K562 (cell line): ENCODE results near the gene SESN2. TPM values are rescaled to one million over a fixed set of nuclear protein-coding genes. Genes with fewer than 3 reads are reported as not detected.

Experiments used
- ARID2 ChIP-seq: fragments of 450-650 bp; IDR thresholded peaks from 2 replicates; pipeline ENCODE4 v1.6.1; 2017; ENCODE audit warnings: antibody characterized with exemption, mild to moderate bottlenecking
- CREBBP ChIP-seq: IDR thresholded peaks from one replicate; pipeline ENCODE4 v1.6.1; 2012; ENCODE audit warnings: low read depth, mild to moderate bottlenecking, control low read depth, inconsistent platforms, low read length
- FOXJ2 ChIP-seq: fragments of 200-800 bp; sonication (Bioruptor generic); IDR thresholded peaks from 2 replicates; pipeline ENCODE4 v1.6.1; 2016; ENCODE audit warnings: missing genetic modification characterization, missing compliant biosample characterization
- HDAC2 ChIP-seq: fragments of 450-650 bp; IDR thresholded peaks from 2 replicates; pipeline ENCODE4 v1.6.1; 2016; ENCODE audit warnings: mild to moderate bottlenecking
- HDAC3 ChIP-seq: fragments of 450-650 bp; IDR thresholded peaks from 2 replicates; pipeline ENCODE4 v1.6.1; 2018; ENCODE audit warnings: borderline replicate concordance, mild to moderate bottlenecking, moderate library complexity; ENCODE audit not compliant: partially characterized antibody
- HNRNPK ChIP-seq: fragments of 200-400 bp; formaldehyde crosslinking; IDR thresholded peaks from one replicate; pipeline ENCODE4 v1.6.1; 2018; ENCODE audit warnings: mild to moderate bottlenecking, low read depth, low read length; ENCODE audit not compliant: poor library complexity, severe bottlenecking
- JUND ChIP-seq, 2 experiments: IDR thresholded peaks; 2 replicates in 1 of 2; 3 replicates in 1 of 2; pipeline ENCODE4 v1.6.1; 2011; ENCODE audit warnings: borderline replicate concordance in 2 of 2, low read depth in 2 of 2, low read length in 2 of 2, improper control_type of control experiment in 1 of 2, missing biosample characterization in 1 of 2, missing genetic modification characterization in 1 of 2, missing genetic modification reagents in 1 of 2
- KAT2B ChIP-seq: IDR thresholded peaks from one replicate; pipeline ENCODE4 v1.6.1; 2012; ENCODE audit warnings: low read depth, mild to moderate bottlenecking, control low read depth, inconsistent platforms, low read length, moderate library complexity
- L3MBTL2 ChIP-seq: fragments of 450-650 bp; IDR thresholded peaks from 2 replicates; pipeline ENCODE4 v1.6.1; 2016; ENCODE audit warnings: mild to moderate bottlenecking, moderate library complexity
- RAD21 ChIP-seq, 2 experiments: fragments of 250-450 bp in 1 of 2; fragments of 450-650 bp in 1 of 2; sonication (Bioruptor Pico) in 1 of 2; formaldehyde crosslinking in 1 of 2; IDR thresholded peaks in 1 of 2; conservative IDR thresholded peaks in 1 of 2; 2 replicates each; pipeline versions ENCODE4 v1.4.0 to v1.8.0; 2020 to 2022; ENCODE audit warnings: mild to moderate bottlenecking in 2 of 2, moderate library complexity in 1 of 2
- SIN3A ChIP-seq, 2 experiments: fragments of 150-350 bp in 1 of 2; IDR thresholded peaks; 2 replicates each; pipeline ENCODE4 v1.6.1; 2011 to 2016; ENCODE audit warnings: borderline replicate concordance in 2 of 2, low read depth in 2 of 2, low read length in 2 of 2, mild to moderate bottlenecking in 2 of 2, moderate library complexity in 2 of 2; ENCODE audit not compliant: control insufficient read depth in 1 of 2
- SMARCE1 ChIP-seq: fragments of 450-650 bp; IDR thresholded peaks from 2 replicates; pipeline ENCODE4 v1.7.1; 2016; ENCODE audit warnings: mild to moderate bottlenecking
- TEAD1 ChIP-seq, 2 experiments: fragments of 450-650 bp in 1 of 2; sonication (generic) in 1 of 2; formaldehyde crosslinking; IDR thresholded peaks; 2 replicates each; pipeline versions ENCODE4 v1.4.0 to v1.8.0; 2020 to 2022; ENCODE audit warnings: mild to moderate bottlenecking in 2 of 2, missing genetic modification reagents in 1 of 2
- TRIM24 ChIP-seq, 2 experiments: fragments of 450-650 bp; IDR thresholded peaks; 2 replicates each; pipeline ENCODE4 v1.6.1; 2016
- ZC3H4 ChIP-seq: sonication (generic); formaldehyde crosslinking; IDR thresholded peaks from 2 replicates; pipeline ENCODE4 v1.9.0; 2021; ENCODE audit warnings: missing genetic modification reagents, borderline replicate concordance
- ZEB2 ChIP-seq: fragments of 450-650 bp; IDR thresholded peaks from 2 replicates; pipeline ENCODE4 v1.6.1; 2016
- ZNF586 ChIP-seq: fragments of 450-650 bp; formaldehyde crosslinking; conservative IDR thresholded peaks from 2 replicates; pipeline ENCODE4 v1.4.0; 2020; ENCODE audit warnings: mild to moderate bottlenecking, moderate library complexity
- polyA plus RNA-seq, 8 experiments: library from polyadenylated mRNA; depleted of rRNA in 4 of 8; stranded (reverse) in 5 of 8; unstranded in 3 of 8; fragments of >200 nt; fragmentation: Nextera tagmentation in 2 of 8; fragmentation: Illumina TruSeq in 1 of 8; extraction: Ambion mirVana in 2 of 8; extraction: Trizol in 1 of 8; gene quantifications; 2 replicates each; pipeline versions ENCODE4 v1.2.1 to v1.2.3, GENCODE V29; 2011 to 2014; ENCODE audit warnings: inconsistent platforms in 1 of 8, missing spikeins in 1 of 8
- total RNA-seq, 7 experiments: library from RNA; depleted of rRNA in 6 of 7; stranded (reverse); fragments of >200 nt in 6 of 7; fragmentation: Illumina TruSeq in 2 of 7; extraction: Trizol in 2 of 7; gene quantifications; 2 replicates each; pipeline versions ENCODE4 v1.2.1 to v1.2.3, GENCODE V29; 2011 to 2021; ENCODE audit warnings: low replicate concordance in 1 of 7
- TF ChIP-seq, protein P1 (sequence below): sonication (generic); formaldehyde crosslinking; IDR thresholded peaks from 2 replicates; pipeline ENCODE4 v1.9.0; 2022; ENCODE audit warnings: mild to moderate bottlenecking, missing genetic modification reagents
- TF ChIP-seq, protein P2 (sequence below): sonication (generic); formaldehyde crosslinking; IDR thresholded peaks from 2 replicates; pipeline ENCODE4 v1.8.1; 2022; ENCODE audit warnings: missing genetic modification reagents
- TF ChIP-seq, protein P3 (sequence below): fragments of 450-650 bp; formaldehyde crosslinking; IDR thresholded peaks from 2 replicates; pipeline ENCODE4 v1.4.0; 2020; ENCODE audit warnings: mild to moderate bottlenecking, moderate library complexity
- TF ChIP-seq, protein P4 (sequence below): fragments of 250-450 bp; sonication (Bioruptor Pico); IDR thresholded peaks from 2 replicates; pipeline ENCODE4 v1.8.0; 2021; ENCODE audit warnings: moderate library complexity, mild to moderate bottlenecking, inconsistent platforms

The SESN2 gene
- total and polyA plus RNA-seq, 9 of the 15 experiments (the other 6 are each of a cell fraction or from before 2014, with no cell fraction given) = 3.7 to 71.3 (median 16.8) TPM

DNA sequence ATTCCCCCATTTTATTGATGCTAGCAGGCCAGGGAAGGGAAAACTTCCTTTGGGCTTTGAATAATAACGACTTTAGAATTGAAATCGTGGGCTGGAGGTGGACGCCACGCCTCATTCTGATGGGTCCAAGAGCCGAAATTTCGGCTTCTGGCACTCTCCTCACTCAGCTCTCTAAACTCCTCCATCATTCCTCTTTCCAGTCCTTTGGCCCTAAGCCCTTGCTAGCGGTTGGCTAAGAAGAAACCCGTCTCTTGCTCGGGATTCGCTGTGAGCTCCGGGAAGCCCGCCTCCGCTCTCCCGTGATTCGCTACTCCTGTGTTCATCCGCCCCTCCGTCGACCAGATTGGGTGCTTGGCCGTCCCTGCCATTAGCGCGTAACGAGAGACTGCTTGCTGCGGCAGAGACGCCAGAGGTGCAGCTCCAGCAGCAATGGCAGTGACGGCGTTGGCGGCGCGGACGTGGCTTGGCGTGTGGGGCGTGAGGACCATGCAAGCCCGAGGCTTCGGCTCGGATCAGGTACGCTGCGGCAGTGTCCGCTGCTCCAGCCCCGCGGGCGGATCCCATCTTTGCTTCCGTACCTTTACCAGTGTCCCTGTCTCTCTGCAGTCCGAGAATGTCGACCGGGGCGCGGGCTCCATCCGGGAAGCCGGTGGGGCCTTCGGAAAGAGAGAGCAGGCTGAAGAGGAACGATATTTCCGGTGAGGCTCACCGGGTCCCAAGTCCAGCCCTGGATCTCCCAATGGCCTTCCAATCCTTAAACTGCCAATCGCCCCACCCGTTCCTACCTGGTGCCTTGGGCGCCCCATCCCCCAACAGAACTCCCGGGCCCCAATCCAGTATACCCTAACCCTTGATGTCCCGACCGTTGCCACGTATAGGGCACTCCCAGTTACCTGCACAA lies 23.3 kb upstream of the SESN2 start, which contains the start of gene ATP5IF1 (continued):
- TF ChIP-seq CREBBP = no peak
- TF ChIP-seq TRIM24 (IDR thresholded peaks at IDR 0.05) = peak in 1 of 2 experiments; percentile 35; a peak in 1 of 4 replicates
- TF ChIP-seq ARID2 = no peak
- TF ChIP-seq L3MBTL2 = no peak; the same call in 1 of the 2 replicates
- TF ChIP-seq JUND (IDR thresholded peaks at IDR 0.05; ENCODE audit: borderline replicate concordance, low read depth, low read length) = peak; percentile 36; the same call in 1 of the 2 replicates
- TF ChIP-seq JUND (tag; IDR thresholded peaks at IDR 0.05; ENCODE audit: borderline replicate concordance, low read depth, low read length) = peak; percentile 26; the same call in 1 of the 3 replicates
- no peak for TF ChIP-seq HDAC3
- TF ChIP-seq SIN3A (IDR thresholded peaks at IDR 0.05; ENCODE audit: borderline replicate concordance in 2 of 2, control insufficient read depth in 1 of 2, low read depth in 2 of 2, low read length in 2 of 2) = peak; percentile 36 to 69; a peak in 1 of 4 replicates
- TF ChIP-seq, protein P1, sequence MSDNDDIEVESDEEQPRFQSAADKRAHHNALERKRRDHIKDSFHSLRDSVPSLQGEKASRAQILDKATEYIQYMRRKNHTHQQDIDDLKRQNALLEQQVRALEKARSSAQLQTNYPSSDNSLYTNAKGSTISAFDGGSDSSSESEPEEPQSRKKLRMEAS = peak; percentile 48
- TF ChIP-seq ZC3H4 (CRISPR knock-in tag) = no peak
- no peak for TF ChIP-seq HNRNPK
- 0 out of 2 replicates have a peak, but pooled peaks have one; percentile 6 for TF ChIP-seq HDAC2
- no peak for TF ChIP-seq KAT2B
- no peak for TF ChIP-seq FOXJ2 (tag)
- peak in 1 of 2 experiments; percentile 73; a peak in 1 of 4 replicates for TF ChIP-seq TEAD1 (CRISPR knock-in tag; IDR thresholded peaks at IDR 0.05)
- TF ChIP-seq, protein P2, sequence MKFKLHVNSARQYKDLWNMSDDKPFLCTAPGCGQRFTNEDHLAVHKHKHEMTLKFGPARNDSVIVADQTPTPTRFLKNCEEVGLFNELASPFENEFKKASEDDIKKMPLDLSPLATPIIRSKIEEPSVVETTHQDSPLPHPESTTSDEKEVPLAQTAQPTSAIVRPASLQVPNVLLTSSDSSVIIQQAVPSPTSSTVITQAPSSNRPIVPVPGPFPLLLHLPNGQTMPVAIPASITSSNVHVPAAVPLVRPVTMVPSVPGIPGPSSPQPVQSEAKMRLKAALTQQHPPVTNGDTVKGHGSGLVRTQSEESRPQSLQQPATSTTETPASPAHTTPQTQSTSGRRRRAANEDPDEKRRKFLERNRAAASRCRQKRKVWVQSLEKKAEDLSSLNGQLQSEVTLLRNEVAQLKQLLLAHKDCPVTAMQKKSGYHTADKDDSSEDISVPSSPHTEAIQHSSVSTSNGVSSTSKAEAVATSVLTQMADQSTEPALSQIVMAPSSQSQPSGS = no peak
- peak; percentile 30; the same call in 1 of the 2 replicates for TF ChIP-seq ZEB2
- TF ChIP-seq, protein P3, sequence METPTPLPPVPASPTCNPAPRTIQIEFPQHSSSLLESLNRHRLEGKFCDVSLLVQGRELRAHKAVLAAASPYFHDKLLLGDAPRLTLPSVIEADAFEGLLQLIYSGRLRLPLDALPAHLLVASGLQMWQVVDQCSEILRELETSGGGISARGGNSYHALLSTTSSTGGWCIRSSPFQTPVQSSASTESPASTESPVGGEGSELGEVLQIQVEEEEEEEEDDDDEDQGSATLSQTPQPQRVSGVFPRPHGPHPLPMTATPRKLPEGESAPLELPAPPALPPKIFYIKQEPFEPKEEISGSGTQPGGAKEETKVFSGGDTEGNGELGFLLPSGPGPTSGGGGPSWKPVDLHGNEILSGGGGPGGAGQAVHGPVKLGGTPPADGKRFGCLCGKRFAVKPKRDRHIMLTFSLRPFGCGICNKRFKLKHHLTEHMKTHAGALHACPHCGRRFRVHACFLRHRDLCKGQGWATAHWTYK (CRISPR knock-in tag) = no peak
- TF ChIP-seq, protein P4, sequence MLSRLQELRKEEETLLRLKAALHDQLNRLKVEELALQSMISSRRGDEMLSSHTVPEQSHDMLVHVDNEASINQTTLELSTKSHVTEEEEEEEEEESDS (CRISPR knock-in tag) = no peak
- TF ChIP-seq ZNF586 (CRISPR knock-in tag) = no peak
- TF ChIP-seq RAD21 (CRISPR knock-in tag; conservative IDR thresholded peaks at IDR 0.05 in 1 of 2, IDR thresholded peaks at IDR 0.05 in 1 of 2) = no peak
- peak; percentile 10; the same call in 1 of the 2 replicates for TF ChIP-seq SMARCE1
